Astrocyte (in vitro differentiated cells and primary cell): Measurements from ENCODE around the gene MOBP. TPM values are rescaled to one million over a fixed set of nuclear protein-coding genes. Genes with fewer than 3 reads are reported as not detected.

ENCODE experiments used
- DNase-seq: peaks from one replicate; pipeline ENCODE4 v3.0.0-alpha.2; 2010; ENCODE audit warnings: low read depth
- FAIRE-seq: peaks from 2 replicates; lab custom pipeline; 2011; peaks lifted over from hg19 to GRCh38; lab: Jason Lieb, UNC
- H2AFZ ChIP-seq: 2 replicates; pipeline ENCODE4 v1.6.0; 2012; ENCODE audit warnings: low read depth, low read length, inconsistent platforms
- H3K27ac ChIP-seq: 2 replicates; pipeline ENCODE4 v1.5.1; 2011; ENCODE audit warnings: low read depth, low read length, inconsistent platforms
- H3K27me3 ChIP-seq: 2 replicates; pipeline ENCODE4 v1.6.0; 2011; ENCODE audit warnings: low read length, inconsistent platforms; ENCODE audit not compliant: insufficient read depth
- H3K36me3 ChIP-seq: 2 replicates; pipeline ENCODE4 v1.5.1; 2011; ENCODE audit warnings: low read length, inconsistent platforms; ENCODE audit not compliant: insufficient read depth
- H3K4me1 ChIP-seq: 2 replicates; pipeline ENCODE4 v1.5.1; 2011; ENCODE audit warnings: low read length, inconsistent platforms; ENCODE audit not compliant: insufficient read depth
- H3K4me2 ChIP-seq: 2 replicates; pipeline ENCODE4 v1.6.0; 2012; ENCODE audit warnings: low read length, inconsistent platforms
- H3K4me3 ChIP-seq: 2 replicates; pipeline ENCODE4 v1.5.1; 2011; ENCODE audit warnings: low read depth, mild to moderate bottlenecking, low read length, inconsistent platforms; ENCODE audit not compliant: insufficient read depth
- H3K79me2 ChIP-seq: 2 replicates; pipeline ENCODE4 v1.6.0; 2012; ENCODE audit warnings: mild to moderate bottlenecking, low read length, inconsistent platforms; ENCODE audit not compliant: insufficient read depth
- H3K9ac ChIP-seq: 2 replicates; pipeline ENCODE4 v1.6.0; 2012; ENCODE audit warnings: mild to moderate bottlenecking, low read length, inconsistent platforms
- H3K9me3 ChIP-seq: 2 replicates; pipeline ENCODE4 v1.5.1; 2012; ENCODE audit warnings: low read depth, mild to moderate bottlenecking, low read length, inconsistent platforms; ENCODE audit not compliant: insufficient read depth
- H4K20me1 ChIP-seq: 2 replicates; pipeline ENCODE4 v1.6.0; 2012; ENCODE audit warnings: low read length, inconsistent platforms; ENCODE audit not compliant: insufficient read depth
- H3K27ac Mint-ChIP-seq: one replicate; pipeline ENCODE4 v1.8.0; 2021; ENCODE audit warnings: mild to moderate bottlenecking, mixed read lengths; ENCODE audit not compliant: unreplicated experiment
- H3K27me3 Mint-ChIP-seq: one replicate; pipeline ENCODE4 v1.8.0; 2021; ENCODE audit warnings: low read depth, mixed read lengths; ENCODE audit not compliant: unreplicated experiment
- H3K36me3 Mint-ChIP-seq: one replicate; pipeline ENCODE4 v1.8.0; 2021; ENCODE audit warnings: low read depth, mixed read lengths; ENCODE audit not compliant: unreplicated experiment
- H3K4me1 Mint-ChIP-seq: one replicate; pipeline ENCODE4 v1.8.0; 2021; ENCODE audit warnings: low read depth, mixed read lengths; ENCODE audit not compliant: unreplicated experiment
- H3K4me3 Mint-ChIP-seq: one replicate; pipeline ENCODE4 v1.8.0; 2021; ENCODE audit warnings: mild to moderate bottlenecking, moderate library complexity, mixed read lengths; ENCODE audit not compliant: unreplicated experiment
- H3K9me3 Mint-ChIP-seq: one replicate; pipeline ENCODE4 v1.8.0; 2021; ENCODE audit warnings: mild to moderate bottlenecking, mixed read lengths; ENCODE audit not compliant: unreplicated experiment
- CTCF ChIP-seq: IDR thresholded peaks from 2 replicates; pipeline ENCODE4 v1.5.1; 2011; ENCODE audit warnings: low read depth, mild to moderate bottlenecking, inconsistent platforms, low read length, moderate library complexity; ENCODE audit not compliant: insufficient read depth
- EZH2 ChIP-seq: IDR thresholded peaks from 2 replicates; pipeline ENCODE4 v1.6.1; 2012; ENCODE audit warnings: mild to moderate bottlenecking, low read length, inconsistent platforms; ENCODE audit not compliant: insufficient read depth
- total RNA-seq: library from RNA; stranded (reverse); gene quantifications from 2 replicates; pipeline ENCODE4 v1.2.1, GENCODE V29; 2021

MOBP gene
- total RNA-seq, 1 donor from 2014 or later = 0.16 TPM

DNA sequence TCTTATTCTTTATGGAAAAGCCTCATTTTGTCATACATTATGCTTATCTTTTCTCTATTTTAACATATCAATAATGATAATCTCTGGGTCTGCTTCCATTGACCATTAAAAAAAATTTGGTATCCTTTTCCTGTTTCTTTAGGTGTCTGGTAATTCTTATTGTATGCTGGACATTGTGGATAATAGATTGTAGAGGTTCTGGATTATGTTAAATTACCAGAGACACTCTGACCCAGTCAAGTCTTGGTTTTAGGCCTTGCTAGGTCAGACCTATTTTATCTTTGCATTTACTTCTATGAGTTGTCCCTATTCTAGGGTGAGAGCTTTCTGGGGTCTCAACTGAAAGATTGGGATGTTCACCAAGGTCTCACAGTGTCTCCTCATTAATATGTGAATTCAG, 9.3 kb downstream of the MOBP start:
- no peaks in the 10 kb centered on the region for H3K36me3 Mint-ChIP-seq
- no peak overlapping the region for H3K9ac ChIP-seq
- H2AFZ ChIP-seq = no peak overlapping the region
- H3K27me3 Mint-ChIP-seq = no peaks in the 10 kb centered on the region
- H3K27ac Mint-ChIP-seq = no peak overlapping the region
- H3K36me3 ChIP-seq = no peaks in the 10 kb centered on the region
- no peak for DNase-seq
- no peaks in the 10 kb centered on the region for H3K27me3 ChIP-seq
- H3K27ac ChIP-seq = no peak overlapping the region
- H4K20me1 ChIP-seq = no peaks in the 10 kb centered on the region
- no peak overlapping the region for H3K4me3 Mint-ChIP-seq
- H3K9me3 Mint-ChIP-seq = no peaks in the 10 kb centered on the region
- FAIRE-seq = no peak
- no peak overlapping the region for H3K4me2 ChIP-seq
- H3K4me1 Mint-ChIP-seq = no peaks in the 10 kb centered on the region
- no peaks in the 10 kb centered on the region for H3K9me3 ChIP-seq
- TF ChIP-seq EZH2 = no peak
- no peak for TF ChIP-seq CTCF
- no peaks in the 10 kb centered on the region for H3K4me1 ChIP-seq
- H3K79me2 ChIP-seq = no peaks in the 10 kb centered on the region
- H3K4me3 ChIP-seq = no peak overlapping the region

- FAIRE-seq (no peak), DNase-seq (no peak)
- Histone ChIP-seq H3K36me3 (no peaks in the 10 kb centered on the region), H3K9ac (no peak overlapping the region), H4K20me1 (no peaks in the 10 kb centered on the region), H3K79me2 (no peaks in the 10 kb centered on the region), H3K9me3 (no peaks in the 10 kb centered on the region), H3K27ac (no peak overlapping the region), H2AFZ (no peak overlapping the region), H3K27me3 (no peaks in the 10 kb centered on the region), H3K4me2 (no peak overlapping the region), H3K4me1 (no peaks in the 10 kb centered on the region), H3K4me3 (no peak overlapping the region)
- H3K9me3 Mint-ChIP-seq = no peaks in the 10 kb centered on the region
- H3K4me1 Mint-ChIP-seq = no peaks in the 10 kb centered on the region
- no peak overlapping the region for H3K27ac Mint-ChIP-seq
- no peaks in the 10 kb centered on the region for H3K36me3 Mint-ChIP-seq
- TF ChIP-seq CTCF (no peak), EZH2 (no peak)
- no peak overlapping the region for H3K4me3 Mint-ChIP-seq
- H3K27me3 Mint-ChIP-seq = no peaks in the 10 kb centered on the region
Measured at GRCh38 chr3:39478226-39478625, 10.7 kb downstream of the MOBP start.

DNA sequence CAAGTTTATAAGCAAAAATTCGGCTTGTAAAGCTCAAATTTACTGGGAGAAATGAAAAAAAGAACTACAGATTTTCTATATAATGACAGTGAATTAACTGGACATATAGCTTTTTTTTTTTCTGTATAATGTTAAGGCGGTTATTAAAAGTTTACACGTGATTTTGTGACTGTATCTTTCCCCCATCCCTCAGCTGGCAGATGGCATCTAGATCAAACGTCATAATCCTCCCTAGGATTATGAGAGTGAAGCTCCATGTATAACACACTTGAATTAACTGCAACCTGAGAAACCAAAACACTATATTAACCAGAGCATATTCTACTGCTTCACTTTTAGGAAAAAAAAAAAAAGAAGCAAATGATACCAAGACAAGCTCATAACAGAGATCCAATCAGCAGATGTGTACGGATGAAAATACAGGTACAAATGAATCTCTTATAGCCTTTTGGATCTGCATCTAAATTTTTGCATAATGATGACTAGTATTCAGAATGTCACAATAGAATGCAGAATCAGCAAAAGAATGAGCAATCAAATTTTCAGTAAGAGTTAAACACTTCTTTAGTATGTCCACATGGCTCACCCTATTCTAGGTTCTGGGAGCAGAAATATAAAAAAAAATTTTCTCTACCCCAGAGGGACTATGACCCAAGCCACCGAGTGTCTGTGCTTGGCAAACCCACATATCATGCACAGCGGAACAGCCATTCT, 12.4 kb downstream of the MOBP start:
- Histone ChIP-seq H3K4me1 (no peaks in the 10 kb centered on the region), H3K79me2 (no peaks in the 10 kb centered on the region), H3K9me3 (no peaks in the 10 kb centered on the region), H2AFZ (no peak overlapping the region), H3K9ac (no peak overlapping the region), H4K20me1 (no peaks in the 10 kb centered on the region), H3K27ac (no peak overlapping the region), H3K4me2 (no peak overlapping the region), H3K4me3 (no peak overlapping the region), H3K27me3 (no peaks in the 10 kb centered on the region), H3K36me3 (no peaks in the 10 kb centered on the region)
- H3K9me3 Mint-ChIP-seq = no peaks in the 10 kb centered on the region
- TF ChIP-seq CTCF (no peak), EZH2 (no peak)
- DNase-seq (no peak), FAIRE-seq (no peak)
- H3K36me3 Mint-ChIP-seq = no peaks in the 10 kb centered on the region
- H3K27me3 Mint-ChIP-seq = no peaks in the 10 kb centered on the region
- no peaks in the 10 kb centered on the region for H3K4me1 Mint-ChIP-seq
- no peak overlapping the region for H3K4me3 Mint-ChIP-seq
- H3K27ac Mint-ChIP-seq = no peak overlapping the region
